Lower leg skin (tissue), 3 donors: ENCODE data around the gene SYT5.

ENCODE experiments used
- CTCF ChIP-seq, 3 donors: fragments of 450-650 bp; IDR thresholded peaks; one replicate each; pipeline ENCODE4 v1.5.1; 2016; ENCODE audit warnings: antibody characterized with exemption in 3 of 3, mild to moderate bottlenecking in 3 of 3, moderate library complexity in 2 of 3
- POLR2A ChIP-seq, 2 donors: fragments of 450-650 bp; IDR thresholded peaks; one replicate each; pipeline ENCODE4 v1.6.1; 2016 to 2017; ENCODE audit warnings: antibody characterized with exemption in 2 of 2, mild to moderate bottlenecking in 1 of 2, moderate library complexity in 1 of 2

- TF ChIP-seq CTCF (IDR thresholded peaks at IDR 0.05) (no peak), POLR2A (IDR thresholded peaks at IDR 0.05) (no peak)
Observed at GRCh38 chr19:55171440-55171839, 8.6 kb downstream of the SYT5 start.
